ENCODE data around the gene GOLGA8M. TPM values are rescaled to one million over a fixed set of nuclear protein-coding genes. Genes with fewer than 3 reads are reported as not detected.
"Not testable (repeated sequence)": the region's sequence is repeated elsewhere in the genome, so short reads cannot be mapped to it uniquely, and the experiment has no call there.

GOLGA8M gene
- total RNA-seq, 1 experiment from 2014 or later, result not detected

- H3K4me2 ChIP-seq; H3F3A ChIP-seq (ENCODE audit: insufficient read depth, low read depth); DNase-seq; H3K36me3 ChIP-seq (ENCODE audit: low read depth); POLR2A ChIA-PET (ENCODE audit: unreplicated experiment); H3K27me3 ChIP-seq (ENCODE audit: insufficient read depth, low read depth); H3K9me3 ChIP-seq (ENCODE audit: insufficient read depth, low read depth); CTCF ChIA-PET; H3K27ac ChIP-seq; H2AFZ ChIP-seq; BruUV-seq (replicated peaks); H4K20me1 ChIP-seq (ENCODE audit: insufficient read depth); intact Hi-C loops (cut with micrococcal nuclease; ENCODE audit: unreplicated experiment); H3K4me1 ChIP-seq (replicated peaks; ENCODE audit: insufficient read depth); H3K79me2 ChIP-seq (ENCODE audit: low read depth); H3K9me2 ChIP-seq (ENCODE audit: insufficient read depth); H3K4me3 ChIP-seq: not testable (repeated sequence)
These were observed 8.3 kb downstream of the GOLGA8M start for GRCh38 chr15:28703927-28704326.

GRCh38 chr15:28702427-28702826 is 9.8 kb downstream of the GOLGA8M start:
- BruUV-seq (replicated peaks); H3K9me3 ChIP-seq (ENCODE audit: insufficient read depth, low read depth); CTCF ChIA-PET: not testable (repeated sequence)

GRCh38 chr15:28694006-28694751 is 18.0 kb downstream of the GOLGA8M start:
- BruUV-seq (replicated peaks); POLR2A ChIA-PET (ENCODE audit: unreplicated experiment); DNase-seq: not testable (repeated sequence)

More at GRCh38 chr15:28702427-28702826, 9.8 kb downstream of the GOLGA8M start:
- H3K4me3 ChIP-seq; DNase-seq; H2AFZ ChIP-seq; H3K4me1 ChIP-seq (replicated peaks; ENCODE audit: insufficient read depth); H3K27me3 ChIP-seq (ENCODE audit: insufficient read depth, low read depth); H4K20me1 ChIP-seq (ENCODE audit: insufficient read depth); H3K4me2 ChIP-seq; H3K9me2 ChIP-seq (ENCODE audit: insufficient read depth); H3F3A ChIP-seq (ENCODE audit: insufficient read depth, low read depth); intact Hi-C loops (cut with micrococcal nuclease; ENCODE audit: unreplicated experiment); H3K27ac ChIP-seq; H3K36me3 ChIP-seq (ENCODE audit: low read depth); H3K79me2 ChIP-seq (ENCODE audit: low read depth); POLR2A ChIA-PET (ENCODE audit: unreplicated experiment): not testable (repeated sequence)

GRCh38 chr15:28693021-28693420 is 19.2 kb downstream of the GOLGA8M start:
- H3K27ac ChIP-seq; H3K27me3 ChIP-seq (ENCODE audit: insufficient read depth, low read depth); H3K4me2 ChIP-seq; H4K20me1 ChIP-seq (ENCODE audit: insufficient read depth); H2AFZ ChIP-seq; H3K4me3 ChIP-seq; H3K79me2 ChIP-seq (ENCODE audit: low read depth); H3K36me3 ChIP-seq (ENCODE audit: low read depth); POLR2A ChIA-PET (ENCODE audit: unreplicated experiment); H3K4me1 ChIP-seq (replicated peaks; ENCODE audit: insufficient read depth); CTCF ChIA-PET; intact Hi-C loops (cut with micrococcal nuclease; ENCODE audit: unreplicated experiment); BruUV-seq (replicated peaks); H3K9me3 ChIP-seq (ENCODE audit: insufficient read depth, low read depth); H3K9me2 ChIP-seq (ENCODE audit: insufficient read depth); DNase-seq; H3F3A ChIP-seq (ENCODE audit: insufficient read depth, low read depth): not testable (repeated sequence)

More at GRCh38 chr15:28694006-28694751, 18.0 kb downstream of the GOLGA8M start:
- H3K27ac ChIP-seq; H3K9me2 ChIP-seq (ENCODE audit: insufficient read depth); intact Hi-C loops (cut with micrococcal nuclease; ENCODE audit: unreplicated experiment); H3K36me3 ChIP-seq (ENCODE audit: low read depth); H3K9me3 ChIP-seq (ENCODE audit: insufficient read depth, low read depth); H2AFZ ChIP-seq; H3K79me2 ChIP-seq (ENCODE audit: low read depth); H3K4me2 ChIP-seq; H3F3A ChIP-seq (ENCODE audit: insufficient read depth, low read depth); H3K4me1 ChIP-seq (replicated peaks; ENCODE audit: insufficient read depth); CTCF ChIA-PET; H3K27me3 ChIP-seq (ENCODE audit: insufficient read depth, low read depth); H4K20me1 ChIP-seq (ENCODE audit: insufficient read depth); H3K4me3 ChIP-seq: not testable (repeated sequence)

GRCh38 chr15:28673533-28673932 is 38.7 kb downstream of the GOLGA8M start:
- H3K9me2 ChIP-seq (ENCODE audit: insufficient read depth); DNase-seq; H3K4me1 ChIP-seq (replicated peaks; ENCODE audit: insufficient read depth); H3K36me3 ChIP-seq (ENCODE audit: low read depth); H2AFZ ChIP-seq; H3K27me3 ChIP-seq (ENCODE audit: insufficient read depth, low read depth); POLR2A ChIA-PET (ENCODE audit: unreplicated experiment); intact Hi-C loops (cut with micrococcal nuclease; ENCODE audit: unreplicated experiment); H3K27ac ChIP-seq; H3K4me2 ChIP-seq; H3K79me2 ChIP-seq (ENCODE audit: low read depth); H3F3A ChIP-seq (ENCODE audit: insufficient read depth, low read depth); H4K20me1 ChIP-seq (ENCODE audit: insufficient read depth); CTCF ChIA-PET; BruUV-seq (replicated peaks); H3K9me3 ChIP-seq (ENCODE audit: insufficient read depth, low read depth); H3K4me3 ChIP-seq: not testable (repeated sequence)

GRCh38 chr15:28672122-28672521 is 40.1 kb downstream of the GOLGA8M start:
- H3K79me2 ChIP-seq (ENCODE audit: low read depth); BruUV-seq (replicated peaks); H3K27ac ChIP-seq; H3K9me3 ChIP-seq (ENCODE audit: insufficient read depth, low read depth); DNase-seq; H3K4me1 ChIP-seq (replicated peaks; ENCODE audit: insufficient read depth); H3K4me3 ChIP-seq; H2AFZ ChIP-seq; POLR2A ChIA-PET (ENCODE audit: unreplicated experiment); CTCF ChIA-PET; H3K9me2 ChIP-seq (ENCODE audit: insufficient read depth); intact Hi-C loops (cut with micrococcal nuclease; ENCODE audit: unreplicated experiment); H4K20me1 ChIP-seq (ENCODE audit: insufficient read depth); H3F3A ChIP-seq (ENCODE audit: insufficient read depth, low read depth); H3K27me3 ChIP-seq (ENCODE audit: insufficient read depth, low read depth); H3K36me3 ChIP-seq (ENCODE audit: low read depth); H3K4me2 ChIP-seq: not testable (repeated sequence)

GRCh38 chr15:28666402-28666801 is 45.8 kb downstream of the GOLGA8M start:
- CTCF ChIA-PET; H3K9me3 ChIP-seq (ENCODE audit: insufficient read depth, low read depth); H3K79me2 ChIP-seq (ENCODE audit: low read depth); H3F3A ChIP-seq (ENCODE audit: insufficient read depth, low read depth); DNase-seq; H3K4me1 ChIP-seq (replicated peaks; ENCODE audit: insufficient read depth); H3K4me2 ChIP-seq; H3K27me3 ChIP-seq (ENCODE audit: insufficient read depth, low read depth); H2AFZ ChIP-seq; intact Hi-C loops (cut with micrococcal nuclease; ENCODE audit: unreplicated experiment); H4K20me1 ChIP-seq (ENCODE audit: insufficient read depth); POLR2A ChIA-PET (ENCODE audit: unreplicated experiment); H3K9me2 ChIP-seq (ENCODE audit: insufficient read depth); H3K27ac ChIP-seq; H3K4me3 ChIP-seq; BruUV-seq (replicated peaks); H3K36me3 ChIP-seq (ENCODE audit: low read depth): not testable (repeated sequence)

Measured in PC-9 (cell line).